ENCODE results near the gene UBE2E3.

- no peak for TF ChIP-seq POLR2A (IDR thresholded peaks at IDR 0.05)
- TF ChIP-seq, protein P1, sequence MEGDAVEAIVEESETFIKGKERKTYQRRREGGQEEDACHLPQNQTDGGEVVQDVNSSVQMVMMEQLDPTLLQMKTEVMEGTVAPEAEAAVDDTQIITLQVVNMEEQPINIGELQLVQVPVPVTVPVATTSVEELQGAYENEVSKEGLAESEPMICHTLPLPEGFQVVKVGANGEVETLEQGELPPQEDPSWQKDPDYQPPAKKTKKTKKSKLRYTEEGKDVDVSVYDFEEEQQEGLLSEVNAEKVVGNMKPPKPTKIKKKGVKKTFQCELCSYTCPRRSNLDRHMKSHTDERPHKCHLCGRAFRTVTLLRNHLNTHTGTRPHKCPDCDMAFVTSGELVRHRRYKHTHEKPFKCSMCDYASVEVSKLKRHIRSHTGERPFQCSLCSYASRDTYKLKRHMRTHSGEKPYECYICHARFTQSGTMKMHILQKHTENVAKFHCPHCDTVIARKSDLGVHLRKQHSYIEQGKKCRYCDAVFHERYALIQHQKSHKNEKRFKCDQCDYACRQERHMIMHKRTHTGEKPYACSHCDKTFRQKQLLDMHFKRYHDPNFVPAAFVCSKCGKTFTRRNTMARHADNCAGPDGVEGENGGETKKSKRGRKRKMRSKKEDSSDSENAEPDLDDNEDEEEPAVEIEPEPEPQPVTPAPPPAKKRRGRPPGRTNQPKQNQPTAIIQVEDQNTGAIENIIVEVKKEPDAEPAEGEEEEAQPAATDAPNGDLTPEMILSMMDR (IDR thresholded peaks at IDR 0.05) = no peak
Measured at GRCh38 chr2:181104512-181105115, 124.2 kb downstream of the UBE2E3 start.

All from lower leg skin (tissue), 3 donors.